HG03280 (cell line): ENCODE results near the gene TGFBR3.

Source experiments
- ATAC-seq: cut with Tn5 transposase; IDR thresholded peaks from one replicate; pipeline ENCODE4 v1.9.1; 2021; ENCODE audit warnings: mild to moderate bottlenecking, moderate library complexity; ENCODE audit not compliant: unreplicated experiment

Gene TGFBR3

DNA sequence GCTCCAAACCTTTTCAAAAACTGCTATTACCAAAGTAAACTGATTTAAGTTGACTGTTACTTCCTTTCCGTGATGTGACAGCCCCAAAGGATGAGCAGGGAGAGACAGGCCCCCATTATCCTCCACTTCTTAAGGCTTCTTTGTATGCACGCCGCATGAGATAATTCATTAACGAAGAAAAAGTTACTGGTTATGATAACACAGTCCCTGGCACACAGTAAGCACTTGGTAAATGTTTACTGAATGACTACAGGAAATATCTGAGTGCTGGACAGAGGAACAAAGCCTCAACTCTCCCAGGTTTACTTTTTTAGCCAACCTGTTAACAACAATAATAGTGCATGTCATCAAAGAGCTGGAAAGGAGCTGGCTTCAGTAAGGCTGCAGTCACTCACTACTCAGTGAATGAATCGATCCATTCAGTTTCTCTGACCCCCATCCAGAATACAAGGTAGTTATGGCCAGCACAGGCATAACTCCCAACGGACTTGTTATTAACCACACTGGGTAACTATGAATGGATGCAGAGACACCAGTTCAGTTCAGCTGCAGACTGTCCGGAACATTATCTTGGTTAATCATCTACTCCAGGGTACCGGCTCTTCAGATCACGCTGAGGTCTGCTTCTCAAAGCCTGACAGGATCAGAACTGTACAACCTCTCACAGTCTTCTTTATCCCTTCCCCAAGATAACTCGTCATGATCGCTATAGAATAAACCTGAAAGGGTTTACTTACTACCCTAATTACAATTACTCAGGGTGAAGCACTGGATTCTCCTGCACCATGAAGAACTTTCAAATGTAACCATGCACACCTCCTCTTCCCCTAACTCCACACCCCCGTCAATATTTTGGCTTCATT, 58.3 kb downstream of the TGFBR3 start:
- no peak for ATAC-seq

GRCh38 chr1:91827087-91827458, 58.9 kb downstream of the TGFBR3 start:
- no peak for ATAC-seq

- ATAC-seq, result no peak
These were observed 59.3 kb downstream of the TGFBR3 start for GRCh38 chr1:91826649-91827048.

DNA sequence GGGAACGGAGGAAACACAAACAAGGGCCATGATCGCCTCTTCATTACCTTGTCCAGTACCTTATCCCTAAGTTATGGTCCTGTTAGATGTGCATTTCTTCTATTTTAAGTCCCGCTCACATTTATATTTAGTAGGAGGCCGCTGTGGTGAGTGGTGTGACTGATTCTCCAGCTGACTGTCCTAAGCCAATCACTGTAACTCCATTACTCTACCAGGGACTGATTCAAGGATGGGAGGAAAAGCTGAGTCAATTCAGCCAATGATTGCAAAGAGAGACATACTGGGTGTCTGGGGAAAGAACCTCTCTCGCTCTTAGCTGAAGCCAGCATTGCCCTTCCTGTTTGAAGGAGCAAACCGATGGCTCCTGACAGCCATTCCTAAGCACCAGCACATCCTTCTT, 59.7 kb downstream of the TGFBR3 start:
- ATAC-seq, result no peak

DNA sequence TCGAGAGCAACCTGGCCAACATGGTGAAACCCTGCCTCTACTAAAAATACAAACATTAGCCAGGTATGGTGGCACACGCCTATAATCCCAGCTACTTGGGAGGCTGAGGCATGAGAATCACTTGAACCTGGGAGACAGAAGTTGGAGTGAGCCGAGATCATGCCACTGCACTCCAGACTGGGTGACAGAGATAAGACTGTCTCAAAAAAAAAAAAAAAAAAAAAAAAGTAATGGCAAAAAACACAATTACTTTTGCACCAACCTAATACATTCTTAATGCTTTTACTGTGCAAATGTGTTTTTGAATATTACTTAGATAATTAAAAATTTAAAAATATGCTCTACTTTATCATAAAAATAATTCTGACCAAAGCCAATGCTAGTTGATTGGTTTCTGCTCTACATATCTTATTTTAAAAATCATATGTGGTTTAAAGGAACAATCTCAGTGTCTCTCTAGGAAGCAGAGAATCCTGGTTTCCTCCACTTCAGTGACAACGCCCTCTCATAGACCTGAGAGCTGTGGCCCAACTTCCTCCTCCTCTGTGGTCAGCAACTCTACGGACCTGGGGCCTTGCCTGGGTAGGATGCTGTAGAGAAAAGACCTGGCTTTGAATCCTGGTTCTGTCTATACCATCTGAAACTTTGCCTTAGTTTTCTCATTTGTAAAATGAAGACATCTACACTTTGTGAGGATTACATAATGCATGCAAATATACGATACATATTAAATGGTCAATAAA, 64.7 kb downstream of the TGFBR3 start:
- ATAC-seq, result no peak

- no peak for ATAC-seq
These were observed 66.7 kb downstream of the TGFBR3 start for GRCh38 chr1:91819038-91819788.

DNA sequence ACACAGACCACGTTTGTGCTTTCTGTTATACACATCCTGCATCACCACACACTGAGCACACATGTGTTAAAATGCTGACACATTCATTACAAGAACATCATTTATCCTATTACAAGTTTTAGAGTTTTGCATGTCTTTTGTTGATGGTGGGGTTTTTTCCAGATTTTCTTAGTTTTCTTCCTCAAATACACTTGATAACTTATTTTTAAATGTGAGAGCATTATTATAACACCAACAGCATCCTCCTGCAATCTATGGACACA, 67.3 kb downstream of the TGFBR3 start:
- no peak for ATAC-seq

- ATAC-seq, result no peak
These were observed 68.6 kb downstream of the TGFBR3 start for GRCh38 chr1:91817211-91817905.

DNA sequence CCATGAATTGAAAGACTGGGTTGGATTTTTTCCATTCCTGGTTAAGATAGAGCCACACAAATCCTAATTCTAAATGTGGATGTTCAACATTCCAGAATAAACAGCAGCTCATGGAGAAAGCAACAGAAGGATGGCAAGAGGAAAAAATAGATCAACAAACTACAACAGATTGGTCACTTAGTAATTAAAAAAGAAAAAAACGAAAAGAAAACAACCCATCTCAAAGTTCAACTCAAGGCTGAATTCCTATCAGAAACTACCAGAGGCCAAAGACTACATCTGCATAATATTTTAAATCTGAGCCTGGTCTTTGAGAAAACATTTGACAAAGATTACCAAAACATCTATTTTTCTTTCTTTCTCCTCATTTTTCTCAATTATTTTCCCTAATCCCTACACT, 69.9 kb downstream of the TGFBR3 start:
- ATAC-seq, result no peak

- ATAC-seq, result no peak
These were observed 71.5 kb downstream of the TGFBR3 start for GRCh38 chr1:91814448-91814847.

DNA sequence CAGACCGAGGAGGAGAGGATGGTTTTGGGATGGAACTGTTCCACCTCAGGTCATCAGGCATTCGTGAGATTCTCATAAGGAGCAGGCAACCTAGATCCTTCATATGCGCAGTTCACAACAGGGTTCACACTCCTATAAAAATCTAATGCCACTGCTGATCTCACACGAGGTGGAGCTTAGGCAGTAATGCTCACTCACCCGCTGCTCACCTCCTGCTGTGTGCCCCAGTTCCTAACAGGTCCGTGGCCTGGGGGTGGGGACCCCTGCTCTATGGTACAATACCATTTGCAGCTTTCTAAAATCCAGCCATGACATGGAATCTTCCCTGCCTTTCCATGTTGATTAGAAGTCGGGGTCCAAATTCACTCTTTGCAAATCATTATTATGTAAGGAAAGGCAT, 72.1 kb downstream of the TGFBR3 start:
- ATAC-seq, result no peak

GRCh38 chr1:91811363-91812025, 74.5 kb downstream of the TGFBR3 start:
- ATAC-seq, result no peak

DNA sequence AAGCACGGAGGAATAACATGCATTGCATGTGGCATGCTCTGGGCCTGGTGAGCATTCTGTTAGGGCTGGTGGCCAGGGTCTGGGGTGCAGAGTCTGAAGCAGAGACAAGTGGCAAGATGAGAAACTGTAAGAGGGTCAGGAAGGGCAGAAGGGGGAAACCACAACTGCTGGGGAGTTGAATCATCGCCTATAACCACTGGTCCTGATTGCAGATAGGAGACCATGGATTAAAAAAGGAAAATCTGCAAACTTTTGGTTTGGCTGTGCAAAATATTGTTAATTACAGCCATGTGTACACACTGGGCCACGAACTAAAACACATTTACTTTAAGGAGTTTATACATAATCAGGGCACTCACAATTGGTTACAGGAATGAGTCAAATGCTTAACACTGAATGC, 76.6 kb downstream of the TGFBR3 start:
- no peak for ATAC-seq

GRCh38 chr1:91807921-91808620, 77.9 kb downstream of the TGFBR3 start:
- no peak for ATAC-seq

DNA sequence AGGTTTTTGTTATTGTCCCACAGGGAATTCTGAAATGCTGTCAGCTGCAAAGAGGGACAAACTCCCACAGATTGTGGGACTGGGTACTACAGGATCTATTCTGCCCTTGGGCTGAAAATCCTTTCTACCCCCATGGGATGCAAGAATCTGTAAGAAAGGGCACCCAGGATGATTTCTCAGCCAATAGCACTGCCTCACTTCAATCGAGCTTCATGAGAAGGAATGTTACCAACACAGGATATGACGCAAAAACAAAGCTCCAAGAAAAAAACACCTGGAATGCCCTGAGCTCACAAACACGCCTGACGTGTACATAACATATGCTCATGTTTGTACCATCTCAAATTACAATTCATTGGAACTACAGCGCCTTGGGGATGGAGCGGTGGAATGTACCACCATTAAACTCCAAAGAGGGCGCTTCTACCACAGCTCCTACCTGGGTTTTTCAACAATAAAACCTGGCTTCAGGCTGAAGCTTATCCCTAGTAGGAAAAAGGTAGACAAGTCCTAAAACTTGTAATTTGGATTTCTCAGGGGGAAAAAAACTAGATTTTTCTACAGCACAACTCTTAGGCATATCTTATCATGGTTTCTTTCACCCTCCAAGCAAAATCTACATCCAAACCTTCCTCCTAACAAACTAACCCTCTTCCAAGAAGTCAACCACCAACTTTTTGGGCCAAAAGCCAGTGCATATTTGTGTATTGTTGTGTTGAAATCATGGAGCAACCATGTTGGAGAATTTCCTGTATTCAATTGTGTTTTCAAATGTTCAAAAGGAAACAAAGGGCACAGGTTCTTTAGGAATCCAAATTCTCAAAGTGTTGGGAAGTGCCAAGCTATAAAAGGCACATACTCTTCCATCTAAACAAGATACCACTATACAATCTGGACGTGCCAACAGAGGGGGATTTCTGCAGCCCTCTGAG, 78.9 kb downstream of the TGFBR3 start:
- no peak for ATAC-seq

GRCh38 chr1:91806181-91806768, 79.7 kb downstream of the TGFBR3 start:
- no peak for ATAC-seq

- ATAC-seq, result no peak
These were observed 80.6 kb downstream of the TGFBR3 start for GRCh38 chr1:91805311-91805801.

DNA sequence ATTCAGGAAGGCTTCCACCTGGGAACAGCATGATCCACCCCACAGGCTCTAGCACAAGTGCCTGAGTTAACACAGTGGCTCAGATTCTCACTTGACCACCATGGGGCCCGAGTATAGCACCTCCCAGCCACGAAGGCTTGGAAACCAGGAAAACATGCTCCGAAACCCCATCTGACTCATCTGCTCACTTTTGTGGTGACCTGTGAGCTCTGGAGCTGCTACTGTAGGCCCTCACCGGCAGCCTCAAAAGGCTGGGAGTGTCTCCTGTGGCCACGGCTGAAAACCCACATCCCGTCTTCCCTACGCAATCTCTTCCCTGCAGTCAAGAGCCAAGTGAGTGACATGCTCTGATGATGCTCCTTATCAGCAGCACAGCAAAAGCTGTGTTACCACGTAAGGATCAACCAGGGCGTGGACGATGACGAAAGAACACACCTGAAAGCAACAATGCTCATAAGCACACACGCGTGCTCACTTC, 81.4 kb downstream of the TGFBR3 start:
- no peak for ATAC-seq
